ENCODE results near the gene FAM181B. TPM values are rescaled to one million over a fixed set of nuclear protein-coding genes. Genes with fewer than 3 reads are reported as not detected.

FAM181B gene
- 0.10 TPM in 1 of 2 replicates, not detected in the other for total RNA-seq

GRCh38 chr11:82733444-82734119 is at the start of gene FAM181B:
Gene FAM181B, minus strand, starts transcription at chr11:82733864. Its CDS starts 135 bp downstream, at chr11:82733729.
- DNase-seq (ENCODE audit: low read depth), result no peak

DNA sequence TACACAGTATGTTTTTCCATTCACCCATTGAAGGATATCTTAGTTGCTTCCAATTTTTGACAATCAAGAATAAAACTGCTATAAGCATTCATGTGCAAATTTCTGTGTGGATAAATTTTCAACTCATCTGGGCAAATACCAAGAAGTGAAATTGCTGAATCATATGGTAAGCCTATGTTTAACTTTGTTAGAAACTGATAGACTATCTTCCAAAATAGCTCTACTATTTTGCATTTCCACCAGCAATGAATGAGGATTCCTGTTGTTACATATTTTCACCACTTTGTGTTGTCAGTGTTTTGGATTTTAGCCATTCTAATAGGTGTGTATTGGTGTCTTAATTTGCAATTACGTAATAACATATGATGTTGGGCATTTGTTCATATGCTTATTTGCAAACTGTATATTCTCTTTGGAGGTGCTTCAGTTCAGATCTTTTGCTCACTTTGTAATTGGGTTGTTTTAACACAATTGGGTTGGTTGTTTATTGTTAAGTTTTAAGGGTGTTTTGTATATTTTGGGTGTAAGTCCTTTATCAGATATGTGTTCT is 49.2 kb upstream of the FAM181B start:
- DNase-seq (ENCODE audit: low read depth), result no peak

DNA sequence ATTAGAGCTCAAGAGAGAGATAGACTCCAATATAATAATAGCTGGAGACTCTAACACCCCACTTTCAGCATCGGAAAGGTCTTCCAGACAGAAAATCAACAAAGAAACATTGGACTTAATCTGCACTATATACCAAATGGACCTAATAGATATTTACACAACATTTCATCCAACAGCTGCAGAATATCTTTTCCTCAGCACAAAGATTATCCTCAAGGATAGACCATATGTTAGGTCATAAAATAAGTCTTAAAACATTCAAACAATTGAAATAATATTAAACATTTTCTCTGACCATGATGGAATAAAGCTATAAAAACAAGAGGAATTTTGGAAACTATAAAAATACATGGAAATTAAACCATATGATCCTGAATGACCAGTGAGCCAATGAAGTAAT is 45.1 kb upstream of the FAM181B start:
- DNase-seq (ENCODE audit: low read depth), result no peak

DNA sequence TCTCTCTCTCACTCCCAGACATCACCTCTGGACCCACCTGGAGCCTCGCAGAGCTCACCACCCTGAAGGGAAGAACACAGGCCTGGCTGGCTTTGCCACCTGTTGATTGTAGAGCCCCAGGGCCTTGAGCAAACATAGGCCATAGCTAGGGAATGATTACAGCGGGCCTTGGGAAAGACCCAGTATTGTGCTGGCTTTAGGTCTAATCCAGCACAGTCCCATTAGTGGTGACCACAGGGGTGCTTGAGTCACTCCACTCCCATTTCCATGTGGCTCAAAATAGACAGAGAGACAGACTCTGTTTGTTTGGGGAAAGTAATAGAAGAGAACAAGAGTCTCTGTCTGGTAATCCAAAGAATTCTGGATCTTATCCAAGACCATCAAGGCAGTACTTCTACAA is 42.7 kb upstream of the FAM181B start:
- peak; percentile 18 for DNase-seq (ENCODE audit: low read depth)

GRCh38 chr11:82775736-82776346 is 42.2 kb upstream of the FAM181B start:
- DNase-seq (ENCODE audit: low read depth), result peak; percentile 37

- no peak for DNase-seq (ENCODE audit: low read depth)
These were observed 41.6 kb upstream of the FAM181B start for GRCh38 chr11:82775218-82775617.

- no peak for DNase-seq (ENCODE audit: low read depth)
These were observed 38.1 kb upstream of the FAM181B start for GRCh38 chr11:82771781-82772180.

GRCh38 chr11:82767123-82767522 is 33.5 kb upstream of the FAM181B start:
- DNase-seq (ENCODE audit: low read depth), result no peak

DNA sequence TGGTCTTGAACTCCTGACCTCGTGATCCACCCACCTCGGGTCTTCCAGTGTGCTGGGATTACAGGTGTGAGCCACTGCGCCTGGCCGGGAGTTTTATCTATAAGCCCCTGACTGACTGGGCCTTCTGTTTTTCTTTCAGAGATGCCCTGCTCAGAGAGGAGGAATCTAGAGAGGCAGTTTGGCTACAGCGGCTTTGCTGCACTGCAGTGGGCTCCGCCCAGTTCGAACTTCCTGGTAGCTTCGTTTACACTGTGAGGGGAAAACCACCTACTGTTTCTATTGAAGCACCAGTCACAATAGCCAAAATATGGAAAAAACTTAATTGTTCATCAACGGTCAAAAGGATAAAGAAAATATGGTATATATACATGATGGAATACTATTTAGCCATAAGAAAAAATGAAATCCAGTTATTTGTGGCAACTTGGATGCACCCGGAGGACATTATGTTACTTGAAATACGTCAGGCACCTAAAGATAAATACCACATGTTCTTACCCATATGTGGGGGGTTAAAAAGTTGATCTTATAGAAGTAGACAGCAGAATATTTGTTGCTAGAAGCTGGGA is 31.9 kb upstream of the FAM181B start:
- DNase-seq (ENCODE audit: low read depth), result no peak

- no peak for DNase-seq (ENCODE audit: low read depth)
These were observed 29.5 kb upstream of the FAM181B start for GRCh38 chr11:82763167-82763566.

- no peak for DNase-seq (ENCODE audit: low read depth)
These were observed 26.0 kb upstream of the FAM181B start for GRCh38 chr11:82759649-82760048.

DNA sequence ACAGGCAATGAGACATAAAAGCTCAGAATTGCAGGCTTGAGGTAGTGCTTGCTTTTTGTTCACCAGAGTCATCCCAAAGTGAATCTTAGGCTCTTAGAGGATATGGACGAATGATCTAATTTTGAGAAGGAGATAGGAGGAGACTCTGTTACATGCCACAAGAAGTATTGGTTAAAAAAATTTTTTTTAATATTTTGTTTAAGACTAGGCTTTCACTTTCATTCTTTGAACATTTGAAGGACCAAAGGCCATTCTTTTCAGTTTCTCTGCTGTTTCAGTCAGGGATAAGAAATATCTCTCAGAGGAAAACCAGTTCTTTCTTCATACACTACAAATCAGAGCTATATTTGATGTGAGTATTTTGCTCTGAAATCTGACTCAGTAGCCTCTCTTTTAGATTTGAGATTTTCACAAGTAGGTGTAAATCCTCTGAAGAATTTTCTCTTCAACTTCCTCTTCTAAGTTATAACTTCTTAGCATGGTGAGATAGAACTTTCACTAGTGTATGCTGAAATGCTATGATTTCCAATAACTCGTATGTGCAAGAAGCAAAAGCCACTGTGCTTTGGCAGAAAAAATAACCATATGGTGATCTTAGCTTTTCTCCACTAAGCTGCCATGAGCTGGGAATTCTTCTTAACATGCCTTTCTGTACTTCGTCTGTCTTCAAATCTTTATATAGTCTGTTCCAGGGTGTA is 24.1 kb upstream of the FAM181B start:
- no peak for DNase-seq (ENCODE audit: low read depth)

DNA sequence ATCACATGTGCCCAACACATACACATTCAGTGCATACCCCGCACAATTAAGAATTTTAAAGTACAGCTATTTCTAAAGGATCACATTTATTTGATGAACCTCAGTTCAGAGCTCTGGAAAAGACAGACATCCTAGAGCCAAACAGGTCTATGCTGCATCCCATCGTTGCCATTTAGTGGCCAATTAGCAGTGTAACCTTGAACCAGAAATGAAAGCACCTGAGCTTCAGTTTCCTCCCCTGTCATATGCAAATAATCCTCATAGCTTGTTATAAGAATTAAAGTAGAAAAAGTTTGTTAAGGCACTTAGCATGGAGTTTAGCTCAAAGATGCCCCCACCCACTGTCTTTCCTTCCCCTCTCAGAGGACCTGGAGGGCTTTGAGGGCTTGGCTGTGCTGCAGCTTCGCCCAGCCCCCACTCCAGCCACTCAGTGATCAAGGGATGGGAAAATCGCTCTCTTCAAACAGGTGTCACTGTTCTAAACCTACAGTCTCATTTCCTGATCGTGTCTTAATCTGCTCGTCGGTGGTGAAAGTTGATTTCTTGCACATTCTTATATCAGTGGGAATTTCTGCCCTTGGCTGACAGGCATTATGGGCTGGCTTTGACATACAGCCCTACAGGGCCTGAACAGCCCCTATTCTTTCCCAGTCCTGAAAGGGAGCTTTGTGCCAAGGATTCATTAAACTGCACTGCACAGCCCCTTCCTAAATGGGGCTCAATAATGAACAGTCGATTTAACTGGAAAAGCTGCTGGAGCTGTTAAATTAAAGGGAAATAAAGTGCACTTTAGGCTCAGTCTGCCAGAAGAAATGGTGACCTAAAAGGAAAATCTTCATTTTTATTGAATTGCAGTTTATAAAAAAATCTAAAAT is 23.3 kb upstream of the FAM181B start:
- DNase-seq (ENCODE audit: low read depth), result no peak

DNA sequence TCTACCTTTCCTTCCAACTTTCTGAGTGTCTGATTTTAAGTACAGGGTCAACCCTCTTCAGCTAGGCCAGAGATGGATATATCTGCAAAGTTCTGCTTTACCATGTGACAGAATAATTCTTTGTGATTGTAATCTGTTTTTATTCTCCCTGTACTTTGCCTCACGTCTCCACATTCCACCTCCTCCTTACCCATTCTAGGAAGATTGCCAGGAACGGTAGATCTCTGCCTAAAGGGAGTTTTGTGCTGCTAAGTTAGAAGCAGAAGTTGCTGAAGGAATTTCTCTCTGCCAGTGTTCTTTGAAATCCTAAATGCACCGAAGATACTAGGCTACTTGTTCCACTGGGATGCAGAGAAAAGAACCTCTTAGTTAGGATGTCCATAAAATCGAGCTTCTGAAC is 20.7 kb upstream of the FAM181B start:
- peak; percentile 59 for DNase-seq (ENCODE audit: low read depth)

DNA sequence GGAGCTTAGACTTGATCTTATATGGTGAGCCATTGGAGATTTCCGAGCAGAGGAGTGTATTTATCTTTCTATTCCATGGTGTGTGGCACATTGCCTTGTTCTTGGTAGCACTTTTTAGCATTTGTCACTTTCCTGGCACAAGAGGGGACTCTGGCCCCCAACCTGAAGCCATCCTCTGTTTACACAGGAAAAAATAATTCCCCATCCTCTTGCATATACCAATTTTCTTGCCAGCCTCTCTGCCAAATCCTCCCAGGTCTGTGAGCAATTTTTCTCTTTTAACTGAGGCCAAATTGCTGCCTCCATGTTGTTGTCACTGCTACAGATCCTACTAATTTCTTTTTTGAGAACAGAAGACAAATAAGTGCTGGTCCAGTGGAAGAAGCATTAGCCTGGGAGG is 20.3 kb upstream of the FAM181B start:
- no peak for DNase-seq (ENCODE audit: low read depth)

DNA sequence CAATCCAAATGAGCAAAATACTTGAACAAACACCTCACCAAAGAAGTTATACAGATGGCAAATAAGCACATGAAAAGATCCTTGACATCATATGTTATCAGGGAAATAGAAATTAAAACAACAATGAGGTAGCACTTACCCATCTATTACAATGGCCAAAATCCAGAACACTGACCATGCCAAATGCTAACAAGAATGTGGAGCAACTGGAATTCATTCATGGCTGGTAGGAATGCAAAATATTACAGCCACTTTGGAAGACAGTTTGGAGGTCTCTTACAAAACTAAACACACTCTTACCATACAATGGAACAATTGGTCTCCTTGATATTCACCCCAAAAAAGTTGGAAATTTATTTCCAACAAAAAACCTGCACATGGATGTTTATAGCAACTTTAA is 19.1 kb upstream of the FAM181B start:
- DNase-seq (ENCODE audit: low read depth), result no peak

DNA sequence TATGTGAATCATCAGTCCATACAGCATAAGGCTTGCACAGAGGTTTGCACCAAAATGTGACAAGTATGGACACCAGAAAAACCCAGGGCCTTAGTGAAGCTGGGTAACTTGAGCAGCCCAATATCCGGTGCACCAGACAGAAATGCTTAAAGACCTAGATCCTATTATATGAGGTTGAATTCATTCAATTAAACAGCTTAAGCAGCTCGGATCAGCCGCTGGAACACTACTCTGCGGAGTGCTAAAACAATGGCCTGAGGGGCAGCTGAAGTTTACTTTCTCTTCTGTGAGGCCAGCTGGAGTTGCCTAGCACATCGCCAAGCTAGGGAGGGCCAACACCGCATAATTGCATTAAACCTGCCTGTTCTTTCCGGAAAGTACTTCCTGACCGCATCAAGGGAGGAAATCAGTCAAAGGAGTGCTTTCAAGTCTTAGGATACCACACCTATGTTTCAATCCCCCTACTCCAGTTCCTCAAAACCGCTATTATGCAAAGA is 17.0 kb upstream of the FAM181B start:
- DNase-seq (ENCODE audit: low read depth), result peak; percentile 70

DNA sequence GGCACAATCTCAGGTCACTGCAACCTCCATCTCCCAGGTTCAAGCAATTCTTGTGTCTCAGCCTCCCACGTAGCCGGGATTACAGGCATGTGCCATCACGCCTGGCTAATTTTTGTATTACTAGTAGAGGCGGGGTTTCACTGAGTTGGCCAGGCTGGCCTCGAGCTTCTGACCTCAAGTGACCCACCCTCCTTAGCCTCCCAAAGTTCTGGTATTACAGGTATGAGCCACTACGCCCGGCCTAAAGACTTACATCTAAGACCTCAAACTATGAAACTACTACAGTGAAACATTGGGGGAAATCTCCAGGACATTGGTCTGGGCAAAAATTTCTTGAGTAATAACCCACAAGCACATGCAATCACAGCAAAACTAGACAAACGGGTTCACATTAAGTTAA is 13.8 kb upstream of the FAM181B start:
- peak; percentile 43 for DNase-seq (ENCODE audit: low read depth)

GRCh38 chr11:82738091-82738490 is 4.4 kb upstream of the FAM181B start:
- DNase-seq (ENCODE audit: low read depth), result no peak

GRCh38 chr11:82734120-82734479 is 436 bp upstream of the FAM181B start:
- no peak for DNase-seq (ENCODE audit: low read depth)

DNA sequence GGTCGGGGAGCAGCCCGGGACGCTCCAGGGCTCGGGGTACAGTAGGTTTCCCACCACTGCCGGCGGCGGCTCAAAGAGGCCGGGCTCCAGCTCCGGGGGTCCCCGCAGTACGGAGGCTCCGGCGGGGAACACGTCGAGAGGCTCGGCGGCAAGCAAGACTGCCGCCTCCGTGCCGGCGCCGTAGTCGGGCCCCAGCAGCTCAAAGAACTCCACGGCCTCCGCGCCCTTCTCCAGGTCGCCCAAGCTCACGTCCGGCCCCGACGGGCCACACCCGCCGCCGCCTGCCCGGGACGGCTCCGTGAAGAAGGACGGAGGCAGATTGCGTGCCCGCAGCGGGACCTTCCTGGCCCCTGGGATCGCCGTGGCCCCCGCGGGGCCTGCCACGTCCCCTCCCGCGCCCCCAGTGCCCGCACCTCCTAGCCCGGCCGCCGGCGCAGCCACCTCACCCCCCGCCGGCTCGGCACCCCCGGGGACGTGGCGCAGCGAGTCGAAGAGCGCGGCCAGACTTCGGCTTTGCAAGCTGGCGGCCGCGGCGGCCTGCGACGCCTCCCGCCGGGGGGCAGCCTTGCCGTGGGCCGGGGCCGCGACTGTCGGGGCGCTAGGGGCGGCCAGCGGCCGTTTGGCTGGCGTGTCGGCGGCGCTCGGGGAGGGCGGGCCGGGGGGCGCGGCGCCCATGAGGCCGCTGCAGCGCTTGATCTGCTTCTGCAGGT is 775 bp downstream of the FAM181B start:
- no peak for DNase-seq (ENCODE audit: low read depth)
